Central memory CD4-positive, alpha-beta T cell (primary cell): ENCODE results near the gene GRAMD1B.
A peak's percentile ranks its signal among the peaks of the same experiment; 100 is the strongest.

ENCODE experiments used
- DNase-seq: peaks from one replicate; pipeline ENCODE4 v3.0.0; 2022

GRAMD1B gene

DNA sequence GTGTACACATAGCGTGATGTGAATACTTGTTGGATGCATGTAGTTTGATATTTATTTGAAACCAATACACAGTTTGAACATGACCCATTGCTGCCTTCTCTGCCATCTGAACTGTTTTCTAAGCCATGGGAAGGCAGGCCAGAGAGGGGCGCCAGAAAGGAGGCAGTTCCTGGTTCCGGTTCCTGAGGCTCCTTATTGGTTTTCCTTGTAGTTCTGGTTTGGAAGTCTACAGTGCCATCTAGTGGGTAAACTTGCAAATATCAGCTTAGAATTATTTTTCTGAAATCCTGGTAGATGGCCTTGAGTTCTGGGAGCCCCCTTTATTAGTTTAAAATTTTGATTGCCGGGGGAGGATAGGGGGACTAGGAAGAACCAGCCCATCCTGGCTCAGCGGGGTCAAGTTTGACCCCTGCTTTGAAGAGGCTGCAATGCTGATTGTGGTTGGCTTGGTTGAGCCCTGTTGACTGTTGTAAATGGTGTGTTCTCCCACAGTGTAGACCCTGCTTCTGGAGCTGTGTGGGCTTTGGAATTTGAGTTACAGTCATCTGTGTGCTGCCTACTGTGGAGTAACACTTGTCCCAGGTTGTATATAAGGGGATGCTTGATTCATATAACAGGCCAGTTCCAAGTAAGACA lies 48.4 kb downstream of the GRAMD1B start:
- DNase-seq: peak; percentile 51

GRCh38 chr11:123479048-123479837 lies 49.2 kb downstream of the GRAMD1B start:
- peak; percentile 8 for DNase-seq

DNA sequence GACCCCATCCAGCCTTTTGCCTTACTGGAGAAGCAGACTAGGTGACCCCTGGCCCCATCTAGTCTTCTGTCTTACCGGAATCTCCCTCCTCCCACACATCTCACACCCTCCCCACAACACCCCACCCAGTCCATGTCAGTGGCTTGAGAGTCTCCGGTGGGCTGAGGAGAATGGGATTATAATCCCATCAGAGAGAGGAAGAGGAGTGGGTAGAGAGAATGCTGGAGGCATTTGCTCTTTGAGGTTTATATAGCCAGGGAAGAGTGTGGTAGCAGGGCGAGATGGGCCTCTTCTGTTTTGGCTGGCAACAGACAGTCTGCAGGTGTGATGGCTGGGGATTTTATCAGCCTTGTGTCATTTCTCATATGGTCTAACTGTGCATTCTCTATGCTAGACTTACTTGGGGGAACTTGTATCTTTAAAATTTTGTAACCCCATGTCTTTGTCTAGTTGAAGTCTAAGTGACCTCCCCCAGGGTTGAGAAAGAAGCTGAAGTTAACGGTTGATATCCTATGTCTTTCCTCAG lies 50.3 kb downstream of the GRAMD1B start:
- DNase-seq: no peak

GRCh38 chr11:123480882-123481281 lies 50.8 kb downstream of the GRAMD1B start:
- no peak for DNase-seq

GRCh38 chr11:123481640-123482039 lies 51.6 kb downstream of the GRAMD1B start:
- DNase-seq: no peak

DNA sequence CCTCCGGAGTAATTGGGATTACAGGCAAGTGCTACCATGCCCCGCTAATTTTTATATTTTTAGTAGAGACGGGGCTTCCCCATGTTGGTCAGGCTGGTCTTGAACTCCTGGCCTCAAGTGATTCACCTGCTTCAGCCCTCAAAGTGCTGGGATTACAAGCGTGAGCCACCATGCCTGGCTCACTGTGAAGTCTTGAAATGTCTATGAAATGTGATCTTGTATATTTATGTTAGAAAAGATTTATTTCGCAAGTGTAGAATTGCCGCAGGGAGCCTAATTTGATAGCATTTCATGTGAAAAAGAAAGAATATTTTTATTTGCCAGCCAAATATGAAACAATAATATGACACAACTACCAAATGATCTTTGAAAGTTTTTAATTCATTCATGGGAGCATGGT lies 52.1 kb downstream of the GRAMD1B start:
- no peak for DNase-seq

DNA sequence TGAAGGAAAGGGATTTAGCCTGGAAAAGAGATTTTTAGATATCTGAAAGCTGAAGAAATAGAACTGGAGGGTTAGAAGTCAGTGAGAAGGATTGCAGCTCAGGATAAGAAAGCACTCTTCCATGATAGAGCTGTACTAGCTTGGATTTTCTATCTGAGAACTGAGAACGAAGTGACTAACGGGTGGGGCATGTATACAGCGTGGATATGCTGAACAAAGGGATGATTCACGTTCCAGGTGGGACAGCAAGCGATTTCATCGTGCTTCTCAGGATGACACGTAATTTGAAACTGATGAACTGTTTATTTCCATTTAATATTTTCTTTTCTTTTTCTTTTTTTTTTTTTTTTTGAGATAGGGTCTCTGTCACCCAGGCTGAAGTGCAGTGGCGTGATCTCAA lies 53.0 kb downstream of the GRAMD1B start:
- DNase-seq: no peak

DNA sequence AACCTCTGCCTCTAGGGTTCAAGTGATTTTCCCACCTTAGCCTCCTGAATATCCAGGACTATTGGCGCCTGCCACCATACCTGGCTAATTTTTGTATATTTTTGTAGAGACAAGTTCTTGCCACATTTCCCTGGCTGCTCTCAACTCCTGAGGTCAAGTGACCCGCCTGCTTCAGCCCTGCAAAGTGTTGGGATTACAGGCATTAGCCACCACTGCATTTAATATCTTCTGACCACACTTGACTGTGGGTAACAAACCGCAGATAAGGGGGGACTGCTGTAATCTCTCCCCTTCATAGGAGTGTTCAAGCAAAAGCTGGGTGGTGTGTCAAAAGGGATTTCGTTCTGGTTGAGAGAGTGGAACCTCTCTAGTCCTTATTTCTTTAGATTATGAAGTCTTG lies 53.4 kb downstream of the GRAMD1B start:
- DNase-seq: no peak

GRCh38 chr11:123484448-123484847 lies 54.4 kb downstream of the GRAMD1B start:
- DNase-seq: no peak

- no peak for DNase-seq
Measured at GRCh38 chr11:123487157-123487744, 57.2 kb downstream of the GRAMD1B start.

GRCh38 chr11:123490527-123490926 lies 60.5 kb downstream of the GRAMD1B start:
- DNase-seq: no peak

- DNase-seq: no peak
Measured at GRCh38 chr11:123491241-123491640, 61.2 kb downstream of the GRAMD1B start.

- no peak for DNase-seq
Measured at GRCh38 chr11:123493349-123494063, 63.4 kb downstream of the GRAMD1B start.

DNA sequence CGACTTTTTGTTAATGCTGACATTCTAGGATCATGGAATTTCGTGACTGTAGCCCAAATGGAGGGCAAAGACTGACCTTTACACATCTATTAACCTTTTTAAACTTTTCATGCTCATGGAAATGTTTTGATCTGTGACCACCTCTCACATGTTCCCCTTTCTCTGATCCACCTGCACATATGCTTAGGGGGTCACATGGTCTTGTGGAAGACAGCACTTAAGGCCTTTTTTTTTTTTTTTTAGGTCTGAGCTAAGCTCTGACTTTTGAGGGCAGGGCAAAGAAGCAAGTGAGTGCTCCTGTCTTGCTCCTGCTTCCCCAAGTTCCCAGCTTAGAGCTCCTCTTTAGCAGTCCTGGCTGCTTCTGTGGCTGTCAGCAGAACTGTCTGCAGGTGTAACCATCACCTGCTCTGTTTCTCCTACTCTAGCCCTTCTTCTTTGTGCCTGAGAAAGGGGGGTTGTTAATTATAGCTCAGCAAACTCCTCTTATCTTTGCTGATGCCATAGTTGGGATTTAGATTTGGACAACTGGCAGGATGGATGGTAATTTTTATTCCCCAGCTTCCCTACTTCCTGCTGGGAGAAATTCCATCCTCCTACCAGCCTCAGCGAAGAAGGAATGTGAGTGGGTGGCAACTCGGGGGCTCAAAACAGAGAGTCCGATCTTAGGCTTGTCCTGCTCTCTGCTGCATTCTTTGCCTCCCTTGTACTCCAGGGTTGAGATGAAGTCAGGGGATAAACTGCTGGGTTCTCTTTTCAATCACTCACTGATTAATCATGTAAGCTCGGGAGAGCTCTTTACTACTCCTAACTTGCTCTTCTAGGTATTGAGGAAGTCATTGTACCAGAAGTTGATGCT lies 64.4 kb downstream of the GRAMD1B start:
- DNase-seq: no peak

GRCh38 chr11:123504401-123504800 lies 74.3 kb downstream of the GRAMD1B start:
- DNase-seq: no peak

DNA sequence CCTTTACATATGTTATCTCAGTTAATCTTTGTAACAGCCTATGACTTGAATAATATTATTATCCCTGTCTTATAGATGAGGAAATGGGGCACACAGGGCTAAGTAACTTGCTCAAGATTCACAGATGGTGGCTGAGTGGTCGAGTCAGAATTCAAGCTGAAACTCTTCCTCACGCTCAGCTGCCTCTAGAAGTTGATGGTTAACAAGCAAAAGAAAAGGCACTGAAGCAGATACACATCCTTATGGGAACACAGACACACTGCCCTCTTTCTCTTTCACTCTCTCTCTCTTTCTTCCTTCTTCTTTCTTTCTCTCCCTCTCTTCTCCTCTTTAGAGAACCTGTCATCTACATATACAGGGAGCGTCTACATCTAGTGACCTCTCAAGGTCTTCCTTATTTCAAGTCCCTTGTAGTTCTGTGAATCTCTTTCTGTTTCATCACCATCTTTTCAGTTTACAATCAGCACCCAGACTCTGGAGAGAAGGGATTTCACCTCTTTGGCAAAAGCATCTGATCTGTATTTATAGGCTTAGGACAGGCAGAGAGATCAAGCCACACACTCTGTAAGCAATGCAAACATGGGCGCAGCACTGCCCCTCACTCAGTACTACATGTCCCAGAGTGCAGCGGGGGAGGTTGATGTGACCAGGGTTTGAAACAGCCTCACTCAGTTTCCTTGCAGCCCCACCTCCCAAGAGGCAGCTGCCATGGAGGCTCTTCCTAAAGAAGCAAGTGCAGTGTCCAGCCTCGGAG lies 75.7 kb downstream of the GRAMD1B start:
- DNase-seq: no peak

DNA sequence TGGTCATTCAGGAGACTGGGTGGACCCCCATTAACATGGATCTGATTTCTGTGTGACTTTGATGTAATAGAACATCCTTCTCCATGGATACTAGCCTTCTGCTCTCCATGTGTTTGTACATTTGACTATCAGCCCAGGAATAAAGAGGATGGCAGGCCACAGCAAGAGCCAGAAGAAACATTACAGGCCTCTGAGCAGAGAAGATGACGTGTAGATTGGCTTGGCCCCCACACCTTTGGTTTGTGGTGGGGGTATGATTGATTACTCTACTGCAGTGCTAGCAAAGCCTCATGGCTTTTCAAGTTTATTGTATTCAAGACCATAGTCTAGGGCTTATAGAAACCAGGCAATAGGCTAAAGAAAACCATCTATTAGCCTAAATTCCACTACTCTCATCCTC lies 77.0 kb downstream of the GRAMD1B start:
- DNase-seq: no peak

DNA sequence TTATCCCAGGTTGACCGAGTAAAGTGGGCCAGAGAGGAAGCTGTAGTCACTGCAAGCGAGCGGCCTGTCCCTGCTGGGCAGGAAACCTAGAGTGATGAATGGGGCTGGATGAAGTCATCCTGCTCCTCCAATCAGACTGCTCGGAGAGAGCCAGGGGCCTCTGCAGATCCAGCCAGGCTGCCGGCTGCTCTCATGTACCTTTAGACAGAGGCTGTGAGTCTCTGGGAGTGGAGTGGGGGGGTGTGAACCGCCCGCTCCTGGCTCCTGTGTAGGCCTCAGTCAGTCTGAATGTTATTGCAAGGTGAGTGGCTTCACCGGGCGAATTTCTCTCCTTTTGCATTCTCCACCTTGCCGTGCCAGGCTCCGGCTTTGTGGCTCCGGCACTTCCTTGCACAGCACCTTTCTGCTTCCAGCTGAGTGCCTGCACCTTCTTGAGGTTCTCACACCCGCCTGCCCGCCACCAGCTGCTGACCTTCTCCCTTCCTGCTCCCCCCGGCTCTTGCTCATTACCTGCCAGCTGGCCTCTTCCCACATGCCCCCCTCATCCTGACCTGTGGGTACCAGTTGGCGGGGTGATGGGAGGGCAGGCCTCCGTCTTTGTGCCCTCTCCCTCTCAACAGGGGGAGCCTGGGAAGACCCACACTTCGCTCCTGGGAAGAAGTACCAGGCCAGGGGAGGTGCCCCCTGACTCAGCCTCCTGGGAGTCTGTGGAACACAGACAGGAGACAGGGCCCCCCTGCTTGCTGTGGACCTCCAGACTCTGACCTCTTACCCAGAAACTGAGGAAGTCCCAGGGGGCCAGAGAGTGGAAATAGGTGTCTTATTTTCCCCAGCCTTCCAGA lies 79.9 kb downstream of the GRAMD1B start:
- no peak for DNase-seq

- no peak for DNase-seq
Measured at GRCh38 chr11:123510579-123510905, 80.5 kb downstream of the GRAMD1B start.

DNA sequence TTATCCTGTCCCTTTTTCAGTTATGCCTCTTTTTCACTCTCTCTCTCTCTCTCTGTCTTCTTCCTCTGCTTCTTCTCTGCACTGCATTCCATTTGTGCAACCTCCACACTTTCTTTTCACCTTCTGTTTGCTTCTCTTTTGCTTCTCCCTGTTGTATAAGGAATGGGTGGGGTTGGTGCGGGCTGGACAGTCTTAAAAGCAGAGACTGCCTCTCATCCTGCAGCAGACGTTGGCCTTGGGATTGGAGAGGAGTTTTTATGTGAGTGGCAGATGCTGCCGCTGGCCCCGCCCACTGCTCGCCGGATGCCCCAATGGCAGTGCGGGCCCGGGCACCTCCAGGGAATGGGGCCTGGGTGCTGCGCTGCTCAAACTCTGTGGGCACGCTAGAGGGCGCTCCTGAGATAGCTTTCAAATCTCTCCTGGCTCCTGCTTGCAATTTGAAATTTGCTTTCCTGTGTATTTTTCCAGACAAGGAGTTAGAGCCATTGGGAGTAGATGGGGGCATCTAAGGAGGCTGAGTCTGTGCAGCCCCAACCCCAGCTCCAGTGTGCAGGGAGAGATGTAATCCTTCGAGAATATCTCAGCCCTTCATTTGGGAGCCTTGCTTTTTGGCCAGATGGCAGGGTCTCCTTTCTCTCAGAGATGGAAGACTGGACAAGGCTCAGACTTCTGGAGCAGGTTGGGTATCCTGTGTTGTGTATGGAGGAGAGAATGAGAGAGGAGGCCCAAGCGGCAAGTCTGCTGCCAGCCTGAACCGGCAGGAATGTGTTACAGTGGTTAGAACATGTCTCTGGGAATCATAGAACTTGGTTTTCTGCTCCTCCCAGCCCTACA lies 81.2 kb downstream of the GRAMD1B start:
- DNase-seq: peak; percentile 42
